Measurements from ENCODE around the gene CFAP73.
"Not testable (repeated sequence)": the region's sequence is repeated elsewhere in the genome, so short reads cannot be mapped to it uniquely, and the experiment has no call there.

The CFAP73 gene

GRCh38 chr12:113196582-113196981 lies 47.1 kb downstream of the CFAP73 start:
- FAIRE-seq, result no peak

DNA sequence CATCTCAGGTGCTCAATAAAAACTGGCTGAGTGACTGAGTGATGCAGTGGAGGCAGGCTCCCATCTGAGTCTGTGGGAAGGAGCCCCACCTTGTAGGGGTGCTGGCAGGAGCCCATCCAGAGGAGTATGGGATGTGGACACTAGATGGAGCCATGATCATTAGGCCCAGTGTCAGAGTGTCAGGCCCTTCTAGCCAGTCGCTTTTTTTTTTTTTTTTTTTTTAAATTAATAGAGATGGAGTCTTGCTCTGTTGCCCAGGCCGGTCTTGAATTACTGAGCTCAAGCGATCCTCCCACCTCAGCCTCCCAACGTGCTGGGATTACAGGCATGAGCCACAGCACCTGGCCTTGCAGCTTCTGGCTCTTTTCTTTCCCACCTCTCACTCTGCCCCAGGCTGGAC lies 47.5 kb downstream of the CFAP73 start:
- FAIRE-seq, result no peak

DNA sequence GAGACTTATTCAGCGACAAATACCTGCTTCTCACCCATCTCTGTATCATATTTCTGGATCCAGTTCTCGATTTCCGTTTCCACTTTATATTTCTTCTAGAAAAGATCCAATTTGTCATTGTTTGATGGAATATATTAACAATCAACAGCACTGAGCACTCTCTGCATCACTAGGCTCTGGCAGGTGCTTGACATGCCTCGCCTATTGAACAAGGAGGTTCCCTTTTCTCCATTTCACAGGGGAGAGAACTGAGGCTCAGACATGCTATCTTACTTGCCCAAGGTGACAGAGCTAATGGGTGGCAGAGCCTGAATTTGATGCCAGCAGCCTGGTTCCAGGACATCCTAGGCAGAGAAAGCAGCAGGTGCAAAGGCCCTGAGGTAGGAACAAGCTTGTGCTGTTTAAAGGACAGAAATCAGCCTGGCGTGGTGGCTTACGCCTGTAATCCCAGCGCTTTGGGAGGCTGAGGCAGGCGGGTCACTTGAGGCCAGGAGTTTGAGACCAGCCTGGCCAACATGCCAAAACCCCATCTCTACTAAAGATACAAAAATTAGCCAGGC lies 48.1 kb downstream of the CFAP73 start:
- FAIRE-seq, result no peak

DNA sequence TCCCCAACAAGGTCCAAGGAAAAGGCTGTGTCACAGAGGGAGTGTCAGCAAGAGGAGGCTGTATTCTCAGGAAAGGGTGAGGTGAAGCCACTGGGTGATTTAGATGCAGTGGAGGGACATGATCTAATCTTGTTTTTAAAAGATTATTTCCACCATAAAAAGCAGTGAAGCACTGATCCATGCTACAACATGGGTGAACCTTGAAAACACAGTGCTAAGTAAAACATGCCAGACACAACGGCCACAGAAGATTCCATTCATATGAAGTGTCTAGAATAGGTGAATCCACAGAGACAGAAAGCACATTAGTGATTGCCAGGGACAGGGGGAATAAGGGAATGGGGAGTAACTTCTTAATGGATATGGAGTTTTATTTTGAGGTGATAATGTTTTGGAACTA lies 48.8 kb downstream of the CFAP73 start:
- no peak for FAIRE-seq

DNA sequence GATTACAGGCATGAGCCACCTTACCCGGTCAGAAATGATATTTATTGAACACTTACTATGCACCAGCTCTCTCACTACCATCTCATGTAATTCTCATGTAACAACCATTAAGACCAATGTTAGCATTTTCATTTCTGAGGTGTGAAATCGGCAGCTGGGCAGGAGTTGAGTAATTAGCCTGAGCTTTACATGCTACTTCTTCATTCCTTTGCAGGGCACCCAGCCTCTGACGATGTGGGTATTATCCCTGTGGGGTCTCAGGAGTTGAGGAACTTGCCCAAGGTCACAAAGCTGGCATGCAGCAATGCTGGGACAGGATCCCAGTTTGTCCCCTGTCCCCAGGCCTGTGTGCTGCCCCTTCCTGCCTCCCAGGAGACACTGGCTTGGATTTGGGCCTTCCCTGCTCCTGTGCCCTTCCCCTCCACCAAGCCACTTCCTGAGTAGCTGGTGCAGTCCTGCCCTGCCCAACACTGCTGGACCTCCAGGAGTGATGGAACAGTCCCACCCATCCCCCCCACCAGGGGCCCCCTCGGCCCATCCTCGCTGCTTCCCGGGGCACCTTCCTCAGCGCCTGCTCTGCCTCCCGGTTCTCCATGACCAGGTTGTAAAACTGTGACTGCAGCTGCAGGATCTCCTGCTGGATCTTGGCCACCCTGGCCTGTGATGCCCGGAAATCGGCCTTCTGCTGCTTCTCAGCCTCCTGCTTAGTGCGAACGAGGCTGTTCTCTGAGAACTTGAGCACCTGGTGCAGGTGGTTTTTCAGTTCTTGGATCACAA lies 50.7 kb downstream of the CFAP73 start:
- FAIRE-seq, result no peak

- no peak for FAIRE-seq
These were observed 52.0 kb downstream of the CFAP73 start for GRCh38 chr12:113201187-113202177.

DNA sequence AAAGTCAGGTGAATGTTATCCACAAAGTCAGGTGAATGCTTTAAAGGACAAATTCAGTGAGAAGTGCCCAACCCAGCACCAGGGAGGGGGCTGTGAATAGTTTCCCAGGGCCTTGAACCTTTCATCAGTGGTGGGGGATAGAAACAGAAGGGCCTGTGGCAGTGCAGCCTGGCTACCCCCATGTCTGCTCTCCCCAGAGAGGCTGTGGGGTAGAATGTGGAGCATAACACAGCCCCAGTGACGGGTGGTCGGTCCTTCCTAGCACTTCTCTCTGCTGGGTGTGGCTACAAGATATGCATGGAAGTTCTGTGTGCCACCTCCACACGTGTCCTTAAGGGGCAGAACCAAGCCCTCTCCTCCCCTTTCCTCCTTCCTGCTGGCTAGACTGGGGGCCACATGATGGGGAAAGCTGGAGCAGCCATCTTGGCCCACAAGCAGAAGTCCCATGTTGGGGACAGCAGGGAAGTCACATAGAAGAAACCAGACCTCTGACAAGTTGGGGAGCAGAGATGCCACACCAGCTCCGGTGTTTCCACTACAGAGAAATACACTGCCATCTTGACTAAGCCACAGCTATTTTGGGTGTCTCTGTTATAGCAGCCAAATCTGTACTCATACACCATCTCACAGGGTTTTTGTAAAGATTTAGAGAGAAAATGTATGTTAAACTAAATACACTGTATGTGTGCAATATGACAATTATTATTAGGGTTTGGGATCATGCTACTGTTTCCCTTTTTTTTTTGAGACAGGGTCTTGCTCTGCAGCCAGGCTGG lies 53.0 kb downstream of the CFAP73 start:
- FAIRE-seq, result no peak

GRCh38 chr12:113203852-113204760 lies 54.6 kb downstream of the CFAP73 start:
- FAIRE-seq, result no peak

GRCh38 chr12:113204804-113205203 lies 55.3 kb downstream of the CFAP73 start:
- no peak for FAIRE-seq

GRCh38 chr12:113206802-113207201 lies 57.3 kb downstream of the CFAP73 start:
- not testable (repeated sequence) for FAIRE-seq

DNA sequence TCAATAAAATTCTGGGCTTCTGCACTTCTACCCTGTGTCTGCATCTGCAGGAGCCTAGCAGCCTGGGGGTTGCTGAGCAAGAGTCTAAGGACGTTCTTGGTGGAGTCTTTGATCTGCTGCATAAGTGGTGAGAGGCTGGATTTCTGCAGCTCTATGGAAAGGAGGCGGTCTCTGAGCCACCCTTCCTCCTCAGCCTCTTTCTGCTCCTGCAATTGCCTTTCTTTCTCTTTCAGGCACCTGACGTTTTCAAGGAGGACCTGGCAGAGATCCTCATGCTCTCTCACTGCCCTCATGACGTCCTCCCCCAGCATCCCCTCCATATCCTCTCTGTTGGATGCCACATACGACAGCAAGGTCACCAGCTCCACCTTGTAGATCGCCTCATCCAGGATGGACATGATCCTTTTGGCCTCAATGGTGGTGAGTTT lies 58.1 kb downstream of the CFAP73 start:
- FAIRE-seq, result no peak

GRCh38 chr12:113208041-113208934 lies 58.8 kb downstream of the CFAP73 start:
- no peak for FAIRE-seq
